Prostate gland (tissue), 2 donors: ENCODE measurements around the gene FAM217A.
A peak's percentile ranks its signal among the peaks of the same experiment; 100 is the strongest.

Experiments used
- POLR2A ChIP-seq: fragments of 450-650 bp; IDR thresholded peaks from one replicate; pipeline ENCODE4 v1.6.1; 2016; ENCODE audit warnings: antibody characterized with exemption, mild to moderate bottlenecking
- POLR2AphosphoS5 ChIP-seq: sonication (generic); formaldehyde crosslinking; IDR thresholded peaks from one replicate; pipeline ENCODE4 v1.6.1; 2017; ENCODE audit warnings: antibody characterized with exemption
- TF ChIP-seq, protein P1 (sequence below), 4 experiments: fragments of 200-600 bp in 2 of 4; fragments of 450-650 bp in 2 of 4; sonication (generic) in 2 of 4; IDR thresholded peaks; 1 replicate in 3 of 4; 2 replicates in 1 of 4; pipeline ENCODE4 v1.5.1; 2016 to 2019; ENCODE audit warnings: antibody characterized with exemption in 4 of 4, mild to moderate bottlenecking in 2 of 4, moderate library complexity in 2 of 4

DNA sequence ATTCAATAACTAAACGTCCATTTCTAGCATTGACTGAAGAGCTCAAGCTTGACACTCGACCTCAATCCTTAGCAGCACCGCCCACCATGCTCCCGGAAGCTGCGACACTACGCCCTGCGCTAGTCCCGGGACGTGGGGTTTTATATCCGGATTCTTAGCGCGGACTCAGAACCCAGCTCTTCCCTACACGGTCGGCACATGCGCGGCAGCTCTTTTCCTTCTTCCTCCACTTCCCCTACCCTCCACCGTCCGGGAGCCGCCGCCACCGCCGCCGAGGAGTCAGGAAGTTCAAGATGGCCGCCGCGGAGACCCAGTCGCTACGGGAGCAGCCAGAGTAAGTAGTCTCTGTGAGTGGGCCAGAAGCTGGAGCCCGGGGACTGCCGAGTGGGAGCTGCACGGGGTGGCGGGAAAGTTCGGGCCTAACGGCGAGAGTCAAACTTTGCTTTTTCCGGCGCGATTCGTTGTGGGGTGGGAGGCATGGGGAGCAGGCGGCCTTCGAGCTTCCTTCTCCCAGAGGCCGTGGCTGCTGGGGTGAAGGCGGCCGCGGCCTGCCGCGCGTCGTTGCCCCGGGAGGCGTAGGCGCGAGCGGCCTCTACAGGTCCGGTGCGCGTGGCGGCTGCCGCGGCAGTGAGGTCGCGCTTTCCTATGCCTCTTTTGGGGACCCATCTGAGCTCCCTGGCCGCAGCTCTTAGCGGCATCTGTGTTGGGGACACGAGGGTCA, 57.6 kb downstream of the FAM217A start:
- TF ChIP-seq POLR2AphosphoS5 (peak; percentile 95), POLR2A (peak; percentile 80)
- TF ChIP-seq, protein P1, sequence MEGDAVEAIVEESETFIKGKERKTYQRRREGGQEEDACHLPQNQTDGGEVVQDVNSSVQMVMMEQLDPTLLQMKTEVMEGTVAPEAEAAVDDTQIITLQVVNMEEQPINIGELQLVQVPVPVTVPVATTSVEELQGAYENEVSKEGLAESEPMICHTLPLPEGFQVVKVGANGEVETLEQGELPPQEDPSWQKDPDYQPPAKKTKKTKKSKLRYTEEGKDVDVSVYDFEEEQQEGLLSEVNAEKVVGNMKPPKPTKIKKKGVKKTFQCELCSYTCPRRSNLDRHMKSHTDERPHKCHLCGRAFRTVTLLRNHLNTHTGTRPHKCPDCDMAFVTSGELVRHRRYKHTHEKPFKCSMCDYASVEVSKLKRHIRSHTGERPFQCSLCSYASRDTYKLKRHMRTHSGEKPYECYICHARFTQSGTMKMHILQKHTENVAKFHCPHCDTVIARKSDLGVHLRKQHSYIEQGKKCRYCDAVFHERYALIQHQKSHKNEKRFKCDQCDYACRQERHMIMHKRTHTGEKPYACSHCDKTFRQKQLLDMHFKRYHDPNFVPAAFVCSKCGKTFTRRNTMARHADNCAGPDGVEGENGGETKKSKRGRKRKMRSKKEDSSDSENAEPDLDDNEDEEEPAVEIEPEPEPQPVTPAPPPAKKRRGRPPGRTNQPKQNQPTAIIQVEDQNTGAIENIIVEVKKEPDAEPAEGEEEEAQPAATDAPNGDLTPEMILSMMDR (IDR thresholded peaks at IDR 0.05): peak in 2 of 4 experiments; percentile 29 to 30
